HG03135 (cell line): ENCODE measurements around the gene IFI27.
"Not testable (repeated sequence)": the region's sequence is repeated elsewhere in the genome, so short reads cannot be mapped to it uniquely, and the experiment has no call there.

Experiments
- ATAC-seq: cut with Tn5 transposase; IDR thresholded peaks from one replicate; pipeline ENCODE4 v1.9.1; 2021; ENCODE audit warnings: mild to moderate bottlenecking, moderate library complexity; ENCODE audit not compliant: unreplicated experiment

IFI27 gene

DNA sequence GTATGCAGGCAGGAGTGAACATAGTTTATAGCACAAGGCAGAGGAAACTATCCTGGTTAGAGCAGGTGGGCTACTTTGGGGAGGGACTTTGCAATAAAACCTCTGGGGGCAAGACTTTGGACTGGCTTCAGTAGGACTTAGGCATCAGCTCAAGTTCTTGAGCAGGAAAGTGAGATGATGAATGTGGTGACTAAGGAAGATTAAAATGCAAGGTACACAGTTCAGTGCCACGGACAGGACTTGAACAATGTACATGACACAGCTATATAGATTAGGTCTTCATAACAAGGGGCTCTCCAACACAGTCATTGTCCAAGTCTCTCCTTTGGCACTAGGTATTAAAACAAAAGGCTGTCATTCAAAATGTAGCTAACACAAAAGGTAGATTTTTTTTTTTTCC is 42.1 kb downstream of the IFI27 start:
- ATAC-seq: no peak

GRCh38 chr14:94153750-94154342 is 43.3 kb downstream of the IFI27 start:
- ATAC-seq: no peak

- not testable (repeated sequence) for ATAC-seq
These were observed 45.6 kb downstream of the IFI27 start for GRCh38 chr14:94156143-94156542.

DNA sequence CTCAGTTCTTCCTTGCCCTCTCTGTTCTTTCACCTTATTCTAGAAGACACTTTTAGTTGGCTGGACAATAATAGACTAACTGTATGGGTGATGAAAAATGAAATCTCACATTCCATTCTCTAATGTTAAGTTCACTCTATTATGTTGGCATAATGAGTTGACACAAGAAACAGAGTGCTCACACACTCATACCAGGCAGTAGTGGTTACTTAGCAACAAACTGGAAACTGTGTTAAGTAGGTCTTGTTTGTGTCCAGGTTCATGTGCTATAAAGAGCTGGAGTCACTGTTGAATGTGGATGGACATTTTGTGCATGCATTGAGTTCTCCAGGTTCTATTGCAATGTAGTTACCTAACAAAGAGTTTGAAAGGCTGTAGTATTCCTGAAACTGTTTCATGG is 46.7 kb downstream of the IFI27 start:
- ATAC-seq: no peak

GRCh38 chr14:94158239-94158883 is 47.8 kb downstream of the IFI27 start:
- no peak for ATAC-seq

- no peak for ATAC-seq
These were observed 50.5 kb downstream of the IFI27 start for GRCh38 chr14:94161058-94161457.

GRCh38 chr14:94161981-94162380 is 51.4 kb downstream of the IFI27 start:
- ATAC-seq: no peak

DNA sequence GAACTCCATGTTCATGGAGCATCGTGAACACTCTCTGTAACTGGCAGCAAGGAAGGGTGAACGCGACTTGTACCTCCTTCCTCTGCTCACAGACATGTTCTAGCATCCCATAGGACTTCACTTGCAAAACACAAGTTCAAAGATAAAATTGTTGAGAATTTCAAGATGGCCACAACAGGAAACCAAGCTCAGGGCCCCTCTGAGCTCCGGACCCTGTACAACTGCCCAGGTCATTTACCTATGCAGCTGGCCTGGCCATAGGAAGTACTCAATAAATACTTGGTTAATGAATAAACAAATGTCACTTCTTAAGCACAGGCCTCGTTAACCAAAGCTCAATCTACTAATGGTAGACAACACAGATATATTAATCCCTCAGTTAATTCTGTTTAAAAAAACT is 51.9 kb downstream of the IFI27 start:
- ATAC-seq: no peak

GRCh38 chr14:94163796-94164195 is 53.3 kb downstream of the IFI27 start:
- no peak for ATAC-seq

GRCh38 chr14:94164685-94165431 is 54.3 kb downstream of the IFI27 start:
- ATAC-seq: no peak

GRCh38 chr14:94165744-94166143 is 55.2 kb downstream of the IFI27 start:
- no peak for ATAC-seq
